HG03378 (cell line): ENCODE data around the gene MUC2.

ENCODE experiments used
- ATAC-seq: cut with Tn5 transposase; IDR thresholded peaks from one replicate; pipeline ENCODE4 v1.9.1; 2021; ENCODE audit warnings: mild to moderate bottlenecking, moderate library complexity; ENCODE audit not compliant: unreplicated experiment

The MUC2 gene

DNA sequence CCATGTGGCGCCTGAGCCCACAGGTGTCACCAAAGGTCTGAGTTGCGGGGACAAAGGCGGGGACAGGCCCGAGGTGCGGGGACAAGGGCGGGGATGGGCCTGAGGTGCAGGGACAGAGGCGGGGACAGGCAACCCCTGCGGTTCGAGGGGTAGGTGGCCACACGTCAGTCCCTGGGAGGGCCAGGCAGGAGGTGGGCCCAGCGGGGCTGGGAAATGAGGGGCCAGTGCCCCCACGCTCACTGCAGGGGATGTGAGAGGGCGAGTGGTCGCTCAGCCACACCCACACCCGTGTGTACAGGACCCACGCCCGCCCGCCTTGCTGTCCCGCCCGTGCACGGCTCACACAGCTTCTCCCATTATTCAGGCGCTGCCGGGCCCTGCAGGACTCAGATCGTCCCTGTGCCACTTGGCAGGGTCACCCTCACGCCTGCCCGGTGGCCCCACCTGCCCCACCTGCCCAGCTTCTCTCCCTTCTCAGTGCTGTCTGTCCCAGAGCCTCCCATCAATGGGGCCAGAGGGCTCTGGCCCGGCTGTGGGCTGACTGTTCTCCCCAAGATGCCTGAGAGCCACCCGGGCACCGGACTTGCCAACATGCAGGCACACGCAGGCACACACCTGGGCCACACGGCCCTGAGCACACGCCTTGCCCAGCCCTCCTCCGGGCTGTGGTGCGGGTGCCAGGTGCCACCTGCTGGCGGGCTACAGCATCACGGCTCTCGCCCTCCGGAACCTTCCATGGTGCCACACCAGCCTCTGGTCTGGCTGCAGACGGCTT lies 23.9 kb upstream of the MUC2 start:
- no peak for ATAC-seq

DNA sequence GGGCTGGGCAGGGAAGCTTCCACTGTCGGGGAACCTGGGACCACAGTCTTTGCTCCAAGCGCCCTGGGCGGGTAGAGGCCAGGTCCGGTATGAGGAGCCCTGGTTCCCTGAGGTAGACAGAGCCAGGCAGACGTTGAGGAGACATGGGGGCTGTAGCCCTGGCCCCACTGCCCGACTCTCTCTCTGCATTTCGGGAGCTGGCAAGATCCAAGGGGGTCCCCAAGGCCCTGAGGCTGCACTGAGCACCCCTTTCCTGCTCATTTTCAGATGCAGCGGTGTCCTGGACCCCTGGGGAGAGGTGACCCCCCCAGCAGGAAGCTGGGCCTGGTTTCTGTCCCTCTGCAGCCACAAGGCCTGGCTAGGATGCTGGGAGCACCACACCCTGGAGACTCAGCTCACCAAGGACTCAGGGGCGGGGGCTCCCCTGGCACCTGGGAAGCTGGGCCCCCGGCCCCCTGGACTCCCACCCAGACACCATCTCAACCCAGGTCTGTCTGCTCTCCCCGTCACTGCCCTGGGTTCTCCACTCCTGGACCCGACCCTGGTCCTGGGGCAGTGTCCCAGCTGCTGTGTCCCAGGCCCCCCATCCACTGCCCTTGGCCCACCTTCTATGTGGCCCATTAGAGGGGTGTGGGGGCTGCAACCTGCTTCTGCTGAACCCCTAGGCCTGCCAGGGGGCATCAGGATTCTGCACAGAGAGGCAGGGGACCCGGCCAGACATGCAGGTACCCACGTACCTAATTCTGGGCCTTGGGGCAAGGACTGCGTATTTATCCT lies 23.1 kb upstream of the MUC2 start:
- no peak for ATAC-seq

DNA sequence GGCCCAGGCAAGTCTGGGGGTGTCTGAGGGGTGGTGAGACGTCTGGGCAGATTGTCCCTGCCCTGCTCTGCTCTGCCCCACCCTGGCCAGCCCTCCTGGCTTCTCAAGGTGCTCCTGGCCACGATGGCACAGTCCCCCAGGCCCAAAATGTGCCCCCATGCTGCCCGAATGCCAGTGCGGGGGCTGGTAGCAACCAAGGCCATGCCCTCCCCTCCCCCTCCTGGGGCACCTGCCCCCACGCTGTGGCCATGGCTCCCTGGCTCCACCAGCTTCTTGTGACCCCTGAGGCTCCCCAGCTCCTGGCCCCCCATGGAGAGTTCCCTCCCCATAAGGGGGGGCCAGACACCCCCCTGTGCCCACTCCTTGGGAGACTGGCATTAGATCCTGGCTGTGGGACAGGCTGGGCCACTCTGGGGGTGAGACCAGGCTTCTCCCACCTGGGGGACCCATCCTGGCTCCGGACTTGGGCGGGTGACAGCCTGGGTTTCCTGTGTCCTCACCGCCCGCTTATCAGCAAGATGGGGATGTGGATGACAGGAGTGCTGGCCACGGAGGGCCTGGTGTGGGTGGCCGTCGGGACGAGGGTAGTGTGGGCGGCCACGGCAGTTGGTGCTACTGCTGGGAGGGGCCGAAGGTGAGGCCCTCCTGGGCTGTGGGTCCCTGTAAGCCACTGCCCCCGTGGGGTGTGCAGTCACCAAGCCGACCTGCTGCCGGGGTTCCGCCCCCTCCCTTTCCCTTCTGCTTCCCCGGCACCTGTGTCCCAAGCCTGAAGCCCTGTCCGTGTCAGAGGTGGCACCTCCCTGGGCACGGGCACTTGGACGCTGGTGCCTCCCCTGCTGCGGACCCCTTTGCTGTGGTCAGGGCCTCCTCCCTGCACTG lies 22.3 kb upstream of the MUC2 start:
- ATAC-seq: no peak

DNA sequence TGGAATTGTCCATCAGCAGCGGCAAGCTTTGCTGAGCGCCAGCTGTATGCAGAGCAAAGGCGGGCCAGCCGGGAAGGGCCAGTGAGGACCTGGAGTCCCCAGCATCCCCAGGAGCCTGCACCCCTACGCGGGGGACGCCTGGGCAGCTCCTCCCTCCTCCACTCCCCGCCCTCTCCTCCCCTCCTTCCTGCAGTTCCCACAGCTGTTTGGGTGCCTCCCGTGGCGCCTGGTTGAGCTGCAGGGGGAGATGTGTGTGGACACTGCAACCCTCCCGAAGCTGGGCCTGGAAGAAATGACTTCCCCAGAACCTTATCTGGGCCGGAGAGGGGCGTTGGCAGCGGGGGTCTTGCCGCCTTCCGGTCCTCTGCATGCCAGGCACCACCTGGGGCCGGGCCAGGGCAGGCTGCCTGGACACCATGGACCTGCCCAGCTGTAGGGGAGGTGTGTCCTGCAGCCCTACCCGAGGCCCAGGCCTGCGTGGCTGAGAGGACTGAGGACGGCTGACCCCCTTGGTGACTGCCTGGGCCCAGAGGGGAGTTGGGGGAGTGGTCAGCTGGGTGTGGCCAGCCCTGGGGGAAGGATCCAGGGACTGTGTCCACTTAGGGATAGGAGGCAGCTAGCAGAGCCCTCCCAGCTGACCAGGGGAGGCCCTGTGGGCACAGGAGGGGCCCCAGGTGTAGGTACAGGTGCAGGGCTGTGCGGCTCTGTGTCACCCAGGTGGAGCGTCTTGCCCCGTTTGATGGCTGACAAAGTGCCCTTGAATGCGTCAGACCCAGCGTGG lies 21.4 kb upstream of the MUC2 start:
- no peak for ATAC-seq

DNA sequence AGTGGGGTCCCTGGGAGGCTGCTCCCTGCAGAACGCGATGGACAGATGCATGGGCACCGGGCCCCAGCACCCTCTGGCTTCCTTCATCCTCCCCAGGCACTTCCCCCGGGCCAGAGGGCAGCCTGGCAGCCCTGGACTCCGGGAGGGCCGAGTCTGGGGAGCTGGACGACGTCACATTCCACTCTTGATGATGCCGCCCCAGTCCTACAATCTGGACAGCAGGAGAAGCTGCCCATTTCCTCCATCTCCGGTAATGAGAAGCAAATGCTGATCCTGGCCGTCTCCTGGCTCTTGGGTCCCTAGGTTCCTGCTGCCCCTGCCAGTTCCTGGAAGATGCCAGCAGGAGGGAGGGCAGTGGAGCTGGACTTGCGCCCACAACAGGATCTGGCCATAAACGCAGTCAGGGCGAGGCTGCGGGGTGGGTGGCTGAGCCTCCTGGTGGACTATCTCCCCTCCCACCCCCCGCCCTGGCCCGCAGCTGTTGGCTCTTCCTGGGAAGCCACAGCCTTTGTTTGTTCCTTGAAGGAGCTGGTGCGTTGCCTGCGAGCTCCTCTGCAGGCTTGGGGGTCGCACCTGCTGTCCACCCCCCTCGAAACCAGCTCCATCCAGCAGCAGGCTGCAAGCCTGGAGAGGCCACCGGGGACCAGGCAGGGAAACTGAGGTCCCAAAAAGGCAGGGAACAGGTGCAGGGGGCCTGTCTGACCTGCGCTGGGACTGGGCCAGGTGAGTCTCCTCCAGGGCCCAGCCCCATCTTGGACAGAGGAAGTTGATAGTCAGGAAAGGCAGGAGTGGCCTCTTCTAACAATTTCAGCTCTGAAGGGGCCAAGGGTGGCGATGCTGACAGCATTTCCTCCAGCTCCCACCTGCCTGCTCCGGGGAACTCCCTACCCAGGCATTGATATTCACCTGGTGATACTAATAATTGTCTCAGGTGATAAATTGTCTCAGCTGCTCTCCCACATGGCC lies 20.2 kb upstream of the MUC2 start:
- ATAC-seq: no peak

DNA sequence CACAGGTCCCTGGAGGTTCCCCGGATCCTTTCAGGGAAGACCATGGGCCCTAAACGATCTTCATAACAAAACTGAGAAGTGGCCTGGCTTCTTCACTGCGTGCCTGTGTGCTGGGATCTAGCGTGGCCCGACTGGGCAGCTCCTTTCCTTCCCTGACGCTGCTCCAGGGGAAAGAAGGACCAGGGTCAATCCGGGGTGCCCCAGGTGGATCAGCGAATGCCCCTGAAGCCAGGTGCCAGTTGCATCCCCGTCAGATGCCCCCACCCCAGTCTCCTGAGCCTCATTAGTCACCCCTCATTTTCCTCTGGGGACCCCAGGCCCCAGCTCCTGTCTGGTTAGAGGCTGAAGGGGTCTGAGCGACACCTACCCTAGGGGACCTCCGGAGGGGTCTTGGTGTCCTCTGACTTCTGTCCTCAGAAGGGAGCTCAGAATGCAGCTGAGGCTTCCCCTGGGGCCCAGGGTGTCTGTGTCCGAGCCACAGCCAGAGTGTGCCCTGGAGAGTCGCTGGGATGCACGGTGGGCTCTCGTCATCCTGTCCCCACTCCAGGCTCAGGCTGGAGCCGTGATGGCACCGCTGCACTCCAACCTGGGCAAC lies 19.5 kb upstream of the MUC2 start:
- no peak for ATAC-seq

DNA sequence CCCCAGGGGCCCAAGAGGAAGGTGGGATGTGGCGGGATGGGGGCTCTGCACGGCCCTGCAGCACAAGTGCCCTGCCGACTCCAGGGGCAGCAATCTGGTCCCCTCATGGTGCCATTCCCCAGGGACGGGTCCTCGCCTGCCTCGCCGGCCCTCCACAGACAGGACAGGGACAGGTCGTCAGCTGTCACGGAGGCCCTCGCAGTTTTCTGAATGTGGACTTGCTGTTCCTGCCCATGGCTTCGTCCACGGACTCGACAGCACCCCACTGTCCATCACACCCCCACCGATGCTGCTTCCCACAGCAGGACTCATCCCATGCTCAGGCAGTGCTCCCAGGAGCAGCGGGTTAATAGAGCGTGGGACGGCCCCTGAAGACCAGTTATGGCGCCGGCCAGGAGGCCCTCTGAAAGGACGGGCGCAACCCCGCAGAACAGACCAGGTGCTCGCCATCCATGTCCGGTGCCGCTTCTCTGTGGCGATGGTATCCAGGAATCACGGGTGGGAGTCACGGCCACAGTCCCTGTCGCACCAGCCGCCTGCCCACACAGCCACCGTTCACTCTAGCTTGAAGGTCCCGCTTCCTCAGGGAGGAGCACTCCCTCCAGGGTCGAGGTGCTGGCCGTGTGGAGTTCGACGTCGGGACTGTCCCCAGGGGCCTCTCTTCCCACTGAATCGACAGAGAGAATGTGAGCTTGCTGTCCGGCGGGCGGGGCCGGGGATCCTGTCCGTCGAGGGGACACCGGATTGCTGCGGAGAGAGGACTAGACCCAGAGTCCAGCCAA lies 18.5 kb upstream of the MUC2 start:
- no peak for ATAC-seq

DNA sequence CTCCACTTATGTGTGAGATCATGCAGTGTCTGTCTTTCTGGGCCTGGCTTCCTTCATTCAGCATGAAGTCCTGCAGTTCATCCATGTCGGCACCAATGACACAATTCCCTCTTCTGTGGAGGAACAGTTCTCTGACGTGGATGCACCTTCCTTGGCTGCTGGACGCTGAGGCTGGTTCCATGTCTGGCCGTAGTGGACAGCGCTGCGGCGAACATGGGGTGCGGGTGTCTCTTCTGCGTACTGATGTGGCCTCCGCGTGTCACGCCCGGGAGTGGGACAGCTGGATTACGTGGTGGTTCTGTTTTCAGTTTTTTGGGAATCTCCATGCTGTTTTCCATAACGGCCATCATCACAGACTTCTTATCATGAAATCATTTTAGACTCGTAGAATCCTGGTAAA lies 16.9 kb upstream of the MUC2 start:
- ATAC-seq: no peak

DNA sequence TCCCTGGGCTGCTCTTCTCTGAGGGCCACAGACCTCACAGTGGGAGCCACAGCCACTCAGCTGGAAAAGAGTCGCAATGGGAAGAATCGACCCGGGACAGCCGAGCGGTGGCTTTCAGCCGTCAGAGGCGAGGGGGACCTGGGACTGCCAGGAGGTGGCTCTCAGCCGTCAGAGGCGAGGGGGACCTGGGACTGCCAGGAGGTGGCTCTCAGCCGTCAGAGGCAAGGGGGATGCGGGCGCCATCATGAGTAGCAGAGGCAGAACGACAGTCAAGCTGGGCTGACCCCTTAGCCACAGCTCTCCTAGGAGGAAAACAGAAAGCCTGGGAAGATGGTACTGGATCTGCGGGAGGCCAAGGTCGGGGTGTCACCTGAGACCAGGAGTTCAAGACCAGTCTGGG lies 14.9 kb upstream of the MUC2 start:
- ATAC-seq: no peak

DNA sequence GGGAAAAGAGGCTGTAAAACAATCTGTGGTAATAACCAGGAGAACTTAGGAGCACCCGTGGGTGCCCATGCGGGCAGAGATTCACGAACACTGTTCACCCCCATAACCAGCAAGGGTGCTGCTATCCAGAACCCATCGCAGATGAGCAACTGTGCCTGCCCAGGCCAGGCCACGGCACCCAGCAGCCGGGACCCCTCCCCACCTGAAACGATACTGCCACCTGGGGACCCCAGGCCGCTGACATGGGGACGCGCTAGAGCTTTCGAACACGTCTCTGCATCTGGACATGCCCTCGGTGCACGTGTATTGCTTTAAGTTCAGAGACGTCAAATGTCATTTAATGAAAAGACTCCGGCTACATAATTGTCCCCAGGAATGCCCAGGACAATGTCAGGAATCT lies 14.3 kb upstream of the MUC2 start:
- ATAC-seq: no peak

DNA sequence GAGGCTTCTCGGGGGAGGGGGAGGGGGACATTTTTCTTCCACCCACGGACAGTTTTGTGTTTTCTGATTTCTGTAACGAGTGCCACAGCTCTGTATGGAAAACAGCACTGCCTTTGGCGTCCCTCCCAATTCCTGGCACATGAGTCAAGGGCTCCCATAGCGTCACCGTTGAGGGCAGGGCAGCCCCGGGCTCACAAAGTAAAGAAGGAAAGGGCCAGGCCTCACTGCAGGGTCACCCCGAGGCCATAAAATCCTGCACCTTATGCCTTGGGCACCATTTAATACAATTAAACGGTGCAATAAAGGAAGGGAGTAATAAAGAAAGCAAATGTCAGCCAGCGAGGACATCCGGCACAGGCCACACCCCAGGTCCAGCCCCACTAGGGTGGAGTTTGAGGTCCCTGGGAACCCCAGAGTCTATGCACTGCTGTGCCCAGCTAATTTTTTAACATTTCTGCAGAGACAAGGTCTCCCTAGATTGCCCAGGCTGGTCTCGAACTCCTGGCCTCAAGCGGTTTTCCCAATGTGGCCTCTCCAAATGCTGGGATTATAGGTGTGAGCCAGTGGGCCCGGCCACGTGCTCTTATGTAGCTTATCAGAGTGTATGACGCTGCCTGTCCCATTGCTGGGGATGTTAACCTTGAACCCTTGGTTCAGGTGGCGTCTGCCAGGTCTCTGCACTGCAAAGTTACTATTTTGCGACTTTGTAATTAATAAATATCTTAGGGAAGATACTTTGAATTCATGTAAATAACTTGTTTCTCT lies 13.6 kb upstream of the MUC2 start:
- ATAC-seq: no peak

DNA sequence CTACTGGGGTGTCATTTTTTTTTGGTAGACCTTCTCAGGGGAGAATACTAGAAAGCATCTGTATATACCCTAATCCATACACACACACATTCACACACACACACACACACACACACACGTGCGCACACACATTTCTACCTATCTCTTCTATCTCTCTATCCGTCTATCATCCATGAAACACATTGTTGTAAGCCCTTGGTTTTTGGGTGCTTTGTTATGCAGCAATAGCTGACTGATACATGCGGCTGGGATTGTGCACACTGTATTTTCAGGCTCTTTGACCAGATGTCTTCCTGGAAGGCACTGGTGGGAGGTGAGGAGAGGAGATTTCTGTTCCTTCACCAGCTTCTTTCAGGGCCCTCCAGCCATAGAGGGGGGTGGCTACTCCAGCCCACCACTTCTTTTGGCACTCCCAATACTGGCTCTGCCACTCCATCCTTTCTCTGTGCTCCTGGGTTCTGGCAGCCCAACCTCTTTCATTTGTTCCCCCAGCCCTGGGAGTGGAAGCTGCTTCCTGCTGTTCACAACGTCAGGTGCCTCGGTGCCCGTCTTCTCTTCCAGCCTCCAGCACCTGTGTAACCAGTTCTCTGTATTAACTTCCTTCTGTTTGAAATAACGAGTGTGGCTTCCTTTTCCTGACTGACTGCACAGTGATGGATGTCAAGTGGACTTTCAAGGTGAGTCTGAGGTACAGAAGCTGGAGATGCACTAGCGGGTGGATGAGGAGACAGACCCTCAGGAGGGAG lies 12.4 kb upstream of the MUC2 start:
- no peak for ATAC-seq

DNA sequence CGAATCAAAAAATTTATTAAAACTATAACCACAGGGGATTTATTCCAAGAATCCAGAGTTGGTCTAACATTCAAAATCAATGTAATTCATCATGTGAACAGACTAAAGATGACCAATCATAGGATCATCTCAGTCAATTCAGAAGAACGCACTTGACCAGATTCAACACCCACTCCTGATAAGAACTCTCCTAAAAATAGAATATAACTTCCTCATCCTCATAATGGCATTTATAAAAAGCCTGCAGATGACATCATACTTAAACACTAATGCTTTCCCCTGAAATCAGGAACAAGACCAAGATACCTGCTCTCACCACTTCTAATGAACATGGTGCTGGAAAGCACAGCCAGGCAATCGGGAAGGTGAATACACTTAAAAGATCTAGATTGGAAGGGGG lies 10.5 kb upstream of the MUC2 start:
- ATAC-seq: no peak

DNA sequence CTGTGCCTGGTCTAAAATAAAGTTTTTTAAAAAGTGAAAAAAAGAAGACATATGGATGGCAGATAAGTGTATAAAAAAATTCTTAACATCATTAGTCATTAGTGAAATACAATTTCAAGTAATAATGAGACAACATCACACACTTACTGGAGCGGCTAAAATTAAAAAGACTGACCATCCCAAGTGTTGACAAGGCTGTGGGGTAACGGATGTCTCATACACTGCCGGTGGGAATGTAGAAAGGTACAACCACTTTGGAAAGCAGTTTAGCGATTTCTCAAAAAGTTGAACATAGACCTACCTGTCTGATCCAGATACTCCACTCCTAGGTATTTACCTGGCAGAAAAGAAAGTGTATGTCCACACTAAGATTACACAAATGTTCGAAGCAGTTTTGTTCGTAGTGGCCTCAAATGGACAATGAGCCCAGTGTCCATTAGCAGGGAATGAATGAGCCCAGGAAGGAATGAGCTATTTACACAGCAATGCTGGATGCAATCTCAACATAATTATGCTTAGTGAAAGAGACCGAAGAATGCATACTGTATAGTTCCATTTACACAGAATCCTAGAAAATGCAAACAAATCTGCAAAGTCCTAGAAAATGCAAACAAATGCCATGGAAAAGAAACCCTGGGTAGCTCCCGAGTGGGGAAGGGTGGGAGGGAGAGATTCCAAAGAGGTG lies 6.7 kb upstream of the MUC2 start:
- ATAC-seq: no peak

DNA sequence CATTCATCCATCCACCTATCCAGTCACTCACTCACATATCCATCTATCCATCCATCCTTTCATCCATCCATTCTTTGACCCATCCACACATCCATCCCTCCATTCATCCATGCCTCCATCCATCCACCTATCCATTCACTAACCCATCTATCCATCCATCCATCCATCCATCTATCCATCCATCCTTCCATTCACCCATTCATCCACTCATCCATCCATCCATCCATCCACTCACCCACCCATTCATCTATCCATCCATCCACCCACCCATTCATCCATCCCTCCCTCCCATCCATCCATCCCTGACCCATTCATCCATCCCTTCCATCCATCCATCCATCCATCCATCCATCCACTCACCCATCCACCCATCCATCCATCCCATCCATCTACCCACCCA lies 4.9 kb upstream of the MUC2 start:
- ATAC-seq: no peak
